Measurements from ENCODE around the gene ABCA7. TPM values are rescaled to one million over a fixed set of nuclear protein-coding genes. Genes with fewer than 3 reads are reported as not detected.

ABCA7 gene
- polyA plus RNA-seq, 1 donor from 2014 or later, result 51.8 TPM

- Histone ChIP-seq H3K36me3 (ENCODE audit: insufficient read depth, low read length) (peaks cover 12% of the 10 kb centered on the region), H3K9me3 (ENCODE audit: low read length) (peaks cover 28% of the 10 kb centered on the region), H3K27me3 (ENCODE audit: insufficient read depth, low read depth, low read length) (no peaks in the 10 kb centered on the region), H3K9me2 (ENCODE audit: insufficient read depth, low read length) (no peaks in the 10 kb centered on the region), H3K9ac (ENCODE audit: low read length) (no peak overlapping the region), H3F3A (ENCODE audit: insufficient read depth, low read length, poor library complexity, severe bottlenecking) (no peaks in the 10 kb centered on the region), H3K79me2 (replicated peaks; ENCODE audit: insufficient read depth, low read length) (no peaks in the 10 kb centered on the region), H3K27ac (ENCODE audit: low read length) (no peak overlapping the region), H2AFZ (ENCODE audit: low read depth, low read length) (no peak overlapping the region), H3K4me3 (ENCODE audit: low read length) (no peak overlapping the region), H3K4me2 (ENCODE audit: low read length) (no peak overlapping the region), H4K20me1 (ENCODE audit: insufficient read depth) (no peaks in the 10 kb centered on the region)
- TF ChIP-seq TAF1 (IDR thresholded peaks at IDR 0.05; ENCODE audit: low read depth) (no peak), CTCF (IDR thresholded peaks at IDR 0.05; ENCODE audit: poor library complexity, severe bottlenecking) (no peak), MXI1 (conservative IDR thresholded peaks at IDR 0.05; ENCODE audit: poor library complexity, severe bottlenecking) (no peak), EP300 (conservative IDR thresholded peaks at IDR 0.05; ENCODE audit: poor library complexity, severe bottlenecking) (no peak), RAD21 (conservative IDR thresholded peaks at IDR 0.05) (no peak), SMC3 (conservative IDR thresholded peaks at IDR 0.05; ENCODE audit: poor library complexity) (no peak), POLR2AphosphoS5 (IDR thresholded peaks at IDR 0.05) (no peak), EZH2 (IDR thresholded peaks at IDR 0.05; ENCODE audit: borderline replicate concordance, insufficient read depth, low read length, poor library complexity, severe bottlenecking) (no peak)
- TF ChIP-seq, protein P1, sequence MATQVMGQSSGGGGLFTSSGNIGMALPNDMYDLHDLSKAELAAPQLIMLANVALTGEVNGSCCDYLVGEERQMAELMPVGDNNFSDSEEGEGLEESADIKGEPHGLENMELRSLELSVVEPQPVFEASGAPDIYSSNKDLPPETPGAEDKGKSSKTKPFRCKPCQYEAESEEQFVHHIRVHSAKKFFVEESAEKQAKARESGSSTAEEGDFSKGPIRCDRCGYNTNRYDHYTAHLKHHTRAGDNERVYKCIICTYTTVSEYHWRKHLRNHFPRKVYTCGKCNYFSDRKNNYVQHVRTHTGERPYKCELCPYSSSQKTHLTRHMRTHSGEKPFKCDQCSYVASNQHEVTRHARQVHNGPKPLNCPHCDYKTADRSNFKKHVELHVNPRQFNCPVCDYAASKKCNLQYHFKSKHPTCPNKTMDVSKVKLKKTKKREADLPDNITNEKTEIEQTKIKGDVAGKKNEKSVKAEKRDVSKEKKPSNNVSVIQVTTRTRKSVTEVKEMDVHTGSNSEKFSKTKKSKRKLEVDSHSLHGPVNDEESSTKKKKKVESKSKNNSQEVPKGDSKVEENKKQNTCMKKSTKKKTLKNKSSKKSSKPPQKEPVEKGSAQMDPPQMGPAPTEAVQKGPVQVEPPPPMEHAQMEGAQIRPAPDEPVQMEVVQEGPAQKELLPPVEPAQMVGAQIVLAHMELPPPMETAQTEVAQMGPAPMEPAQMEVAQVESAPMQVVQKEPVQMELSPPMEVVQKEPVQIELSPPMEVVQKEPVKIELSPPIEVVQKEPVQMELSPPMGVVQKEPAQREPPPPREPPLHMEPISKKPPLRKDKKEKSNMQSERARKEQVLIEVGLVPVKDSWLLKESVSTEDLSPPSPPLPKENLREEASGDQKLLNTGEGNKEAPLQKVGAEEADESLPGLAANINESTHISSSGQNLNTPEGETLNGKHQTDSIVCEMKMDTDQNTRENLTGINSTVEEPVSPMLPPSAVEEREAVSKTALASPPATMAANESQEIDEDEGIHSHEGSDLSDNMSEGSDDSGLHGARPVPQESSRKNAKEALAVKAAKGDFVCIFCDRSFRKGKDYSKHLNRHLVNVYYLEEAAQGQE (IDR thresholded peaks at IDR 0.05; ENCODE audit: borderline replicate concordance), result no peak
These were observed 16.1 kb downstream of the ABCA7 start for GRCh38 chr19:1055886-1056620.

DNA sequence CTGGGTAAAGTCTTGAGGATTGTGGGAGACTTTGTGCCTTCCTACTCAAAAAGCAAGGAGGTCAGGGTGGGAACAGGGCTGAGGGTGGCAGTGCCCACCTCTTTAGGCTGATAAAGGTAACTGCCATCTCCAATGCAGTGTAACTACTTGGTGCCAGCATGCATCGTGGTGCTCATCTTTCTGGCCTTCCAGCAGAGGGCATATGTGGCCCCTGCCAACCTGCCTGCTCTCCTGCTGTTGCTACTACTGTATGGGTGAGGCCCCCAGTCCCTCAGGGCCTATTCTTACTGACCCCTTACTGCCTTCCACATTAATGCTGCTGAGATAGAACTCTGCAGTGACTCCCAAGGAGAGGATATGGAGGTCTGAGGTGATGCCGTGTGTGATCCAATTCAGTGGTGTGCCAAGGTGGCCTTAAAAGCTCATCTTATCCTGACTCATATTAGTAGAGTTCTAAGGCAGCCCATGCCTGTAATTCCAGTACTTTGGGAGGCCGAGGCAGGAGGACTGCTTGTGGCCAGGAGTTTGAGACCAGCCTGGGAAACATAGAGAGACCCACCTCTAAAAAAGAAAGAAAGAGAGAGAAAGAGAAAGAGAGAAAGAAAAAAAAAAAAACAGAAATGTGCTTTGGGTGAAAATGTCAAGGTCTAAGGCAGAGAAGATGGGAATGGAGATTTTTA is 17.4 kb downstream of the ABCA7 start:
- Histone ChIP-seq H2AFZ (ENCODE audit: low read depth, low read length) (no peak overlapping the region), H3K9me2 (ENCODE audit: insufficient read depth, low read length) (no peaks in the 10 kb centered on the region), H3K79me2 (replicated peaks; ENCODE audit: insufficient read depth, low read length) (no peaks in the 10 kb centered on the region), H3K27me3 (ENCODE audit: insufficient read depth, low read depth, low read length) (no peaks in the 10 kb centered on the region), H3F3A (ENCODE audit: insufficient read depth, low read length, poor library complexity, severe bottlenecking) (no peaks in the 10 kb centered on the region), H3K9me3 (ENCODE audit: low read length) (peaks cover 28% of the 10 kb centered on the region), H3K27ac (ENCODE audit: low read length) (no peak overlapping the region), H3K4me2 (ENCODE audit: low read length) (no peak overlapping the region), H4K20me1 (ENCODE audit: insufficient read depth) (no peaks in the 10 kb centered on the region), H3K4me3 (ENCODE audit: low read length) (no peak overlapping the region), H3K36me3 (ENCODE audit: insufficient read depth, low read length) (peaks cover 12% of the 10 kb centered on the region), H3K9ac (ENCODE audit: low read length) (no peak overlapping the region)
- TF ChIP-seq MXI1 (conservative IDR thresholded peaks at IDR 0.05; ENCODE audit: poor library complexity, severe bottlenecking), result no peak
- no peak for TF ChIP-seq TAF1 (IDR thresholded peaks at IDR 0.05; ENCODE audit: low read depth)
- no peak for TF ChIP-seq CTCF (IDR thresholded peaks at IDR 0.05; ENCODE audit: poor library complexity, severe bottlenecking)
- no peak for TF ChIP-seq SMC3 (conservative IDR thresholded peaks at IDR 0.05; ENCODE audit: poor library complexity)
- TF ChIP-seq EZH2 (IDR thresholded peaks at IDR 0.05; ENCODE audit: borderline replicate concordance, insufficient read depth, low read length, poor library complexity, severe bottlenecking), result no peak
- TF ChIP-seq RAD21 (conservative IDR thresholded peaks at IDR 0.05), result no peak
- TF ChIP-seq, protein P1 (IDR thresholded peaks at IDR 0.05; ENCODE audit: borderline replicate concordance), result no peak
- no peak for TF ChIP-seq EP300 (conservative IDR thresholded peaks at IDR 0.05; ENCODE audit: poor library complexity, severe bottlenecking)
- no peak for TF ChIP-seq POLR2AphosphoS5 (IDR thresholded peaks at IDR 0.05)
